Kidney (tissue), 22 donors: Measurements from ENCODE around the gene CALCOCO1. TPM values are rescaled to one million over a fixed set of nuclear protein-coding genes. Genes with fewer than 3 reads are reported as not detected.

Experiments used
- DNase-seq, 5 donors: peaks; one replicate each; pipeline ENCODE4 v3.0.0-alpha.2; 2013 to 2020
- FAIRE-seq: peaks from 2 replicates; lab custom pipeline; 2012; peaks lifted over from hg19 to GRCh38; lab: Jason Lieb, UNC
- H3K27ac ChIP-seq, 2 donors: one replicate each; pipeline ENCODE4 v1.7.0; 2013; ENCODE audit warnings: low read depth in 2 of 2, low read length in 2 of 2, inconsistent platforms in 1 of 2
- H3K27me3 ChIP-seq: one replicate; pipeline ENCODE4 v1.7.1; 2013; ENCODE audit warnings: low read length, inconsistent platforms; ENCODE audit not compliant: control insufficient read depth, insufficient read depth
- H3K36me3 ChIP-seq, 3 donors: one replicate each; pipeline versions ENCODE4 v1.7.0 to v1.7.1; 2013; ENCODE audit warnings: low read length in 3 of 3, control low read depth in 1 of 3, inconsistent platforms in 1 of 3; ENCODE audit not compliant: insufficient read depth in 3 of 3, control insufficient read depth in 2 of 3
- H3K4me1 ChIP-seq, 3 donors: one replicate each; pipeline versions ENCODE4 v1.7.0 to v1.7.1; 2013; ENCODE audit warnings: low read length in 3 of 3, inconsistent platforms in 1 of 3, low read depth in 1 of 3; ENCODE audit not compliant: control insufficient read depth in 2 of 3, insufficient read depth in 2 of 3
- H3K4me3 ChIP-seq, 3 donors: one replicate each; pipeline versions ENCODE4 v1.7.0 to v1.8.1; 2013; ENCODE audit warnings: low read length in 3 of 3, control low read depth in 1 of 3, inconsistent platforms in 1 of 3
- H3K9ac ChIP-seq, 3 donors: one replicate each; pipeline versions ENCODE4 v1.7.0 to v1.7.1; 2013; ENCODE audit warnings: low read length in 3 of 3, control low read depth in 1 of 3, inconsistent platforms in 1 of 3
- H3K9me3 ChIP-seq, 3 donors: one replicate each; pipeline versions ENCODE4 v1.7.0 to v1.7.1; 2013; ENCODE audit warnings: low read length in 3 of 3, control low read depth in 1 of 3, inconsistent platforms in 1 of 3; ENCODE audit not compliant: control insufficient read depth in 2 of 3, insufficient read depth in 1 of 3
- CTCF ChIP-seq: IDR thresholded peaks from 3 replicates; pipeline ENCODE4 v1.5.1; 2012; ENCODE audit warnings: mild to moderate bottlenecking, moderate library complexity, borderline replicate concordance; ENCODE audit not compliant: insufficient read depth; ENCODE audit errors: extremely low read depth
- intact Hi-C: fragments of 100-400 bp; cut with DNase I; formaldehyde crosslinking; loops from one replicate; pipeline ENCODE4 v1.11.1; 2022
- long read RNA-seq, 10 donors: library from polyadenylated mRNA in 1 of 10; unstranded in 1 of 10; transcript quantifications; one replicate each; pipeline ENCODE4 v2.0.0 and lab custom pipeline, GENCODE V29; 2021 to 2026
- polyA plus RNA-seq: library from polyadenylated mRNA; stranded (reverse); fragments of 350-450 nt; fragmentation: Illumina TruSeq; extraction: RNeasy Lipid Tissue Mini Kit (QIAGEN cat#74804); gene quantifications from one replicate; pipeline ENCODE4 v1.2.3, GENCODE V29; 2014; ENCODE audit warnings: low read depth, low replicate concordance; ENCODE audit not compliant: insufficient read depth
- total RNA-seq: library from RNA; stranded (reverse); fragmentation: NEBNext Ultra II Directional; extraction: Animal tissue kit (Norgen Biotek cat#: 25700); gene quantifications from one replicate; pipeline ENCODE4 v1.2.1, GENCODE V29; 2021
- donor health status: control.
- donor health status: control.
- donor health status: control.
- donor health status: control.
- donor health status: control.
- donor health status: DM: yes; HTN: yes; CAD: no.
- donor health status: Normal renal cell carcinoma (clear cell type).

Gene CALCOCO1
- total RNA-seq = 109 TPM
- 82.2 TPM for polyA plus RNA-seq
- long read RNA-seq, donor 1, partial matches to known transcripts = 6 of 17 reads
- long read RNA-seq, donor 1, other reads (novel, unspliced or antisense) = 6 of 17 reads
- long read RNA-seq, donor 2, transcript CALCOCO1-218 (15 exons, 2,291 nt) = major isoform, 7 of 22 reads
- long read RNA-seq, donor 2, partial matches to known transcripts = 11 of 22 reads
- long read RNA-seq, donor 2, other reads (novel, unspliced or antisense) = 0 of 22 reads
- long read RNA-seq, donor 3, transcript CALCOCO1-218 (15 exons, 2,291 nt) = major isoform, 12 of 30 reads
- long read RNA-seq, donor 3, partial matches to known transcripts = 15 of 30 reads
- long read RNA-seq, donor 3, other reads (novel, unspliced or antisense) = 0 of 30 reads
- long read RNA-seq, donor 4, transcript CALCOCO1-218 (15 exons, 2,291 nt) = major isoform, 8 of 21 reads
- long read RNA-seq, donor 4, partial matches to known transcripts = 11 of 21 reads
- long read RNA-seq, donor 4, other reads (novel, unspliced or antisense) = 0 of 21 reads
- long read RNA-seq, donor 5, partial matches to known transcripts = 0 of 2 reads
- long read RNA-seq, donor 5, other reads (novel, unspliced or antisense) = 0 of 2 reads
- long read RNA-seq, donor 6, partial matches to known transcripts = 0 of 2 reads
- long read RNA-seq, donor 6, other reads (novel, unspliced or antisense) = 0 of 2 reads
- long read RNA-seq, donor 7, transcript CALCOCO1-218 (15 exons, 2,291 nt) = major isoform, 10 of 30 reads
- long read RNA-seq, donor 7, partial matches to known transcripts = 7 of 30 reads
- long read RNA-seq, donor 7, other reads (novel, unspliced or antisense) = 12 of 30 reads
- long read RNA-seq, donor 8, transcript CALCOCO1-218 (15 exons, 2,291 nt) = major isoform, 6 of 18 reads
- long read RNA-seq, donor 8, partial matches to known transcripts = 11 of 18 reads
- long read RNA-seq, donor 8, other reads (novel, unspliced or antisense) = 0 of 18 reads
- long read RNA-seq, donor 9, transcript CALCOCO1-218 (15 exons, 2,291 nt) = major isoform, 6 of 13 reads
- long read RNA-seq, donor 9, partial matches to known transcripts = 6 of 13 reads
- long read RNA-seq, donor 9, other reads (novel, unspliced or antisense) = 0 of 13 reads
- long read RNA-seq, donor 10, transcript CALCOCO1-218 (15 exons, 2,291 nt) = major isoform, 6 of 15 reads
- long read RNA-seq, donor 10, partial matches to known transcripts = 7 of 15 reads
- long read RNA-seq, donor 10, other reads (novel, unspliced or antisense) = 0 of 15 reads

GRCh38 chr12:53727310-53728041, at the start of gene CALCOCO1:
TSS of gene CALCOCO1 (minus strand) at chr12:53727452. CDS start at chr12:53725242, 2,210 bp downstream.
- no peaks in the 10 kb centered on the region for H3K9me3 ChIP-seq
- H3K9ac ChIP-seq = peak within 1 kb of the TSS; percentile 77 to 98 (median 94)
- intact Hi-C loops = no loop called here
- H3K36me3 ChIP-seq = peaks cover 7 to 19% (median 11%) of the 10 kb centered on the region in 3 donors
- no peaks in the 10 kb centered on the region for H3K27me3 ChIP-seq
- peak within 1 kb of the TSS; percentile 26 to 35 for H3K27ac ChIP-seq
- no peak for TF ChIP-seq CTCF
- H3K4me3 ChIP-seq = peak within 1 kb of the TSS; percentile 96 to 98 (median 98)
- FAIRE-seq (peak; percentile 95), DNase-seq (peak; percentile 97 to 99 (median 99))
- H3K4me1 ChIP-seq = peaks cover 4 to 10% (median 4%) of the 10 kb centered on the region in 3 donors

GRCh38 chr12:53776872-53777271, 49.6 kb upstream of the CALCOCO1 start:
- DNase-seq = no peak
- no peak for TF ChIP-seq CTCF
- H3K4me1 ChIP-seq = no peaks in the 10 kb centered on the region
- H3K4me3 ChIP-seq = no peak overlapping the region
- H3K27ac ChIP-seq = no peak overlapping the region
- no peaks in the 10 kb centered on the region for H3K9me3 ChIP-seq
- H3K9ac ChIP-seq = no peak overlapping the region
- no peaks in the 10 kb centered on the region for H3K27me3 ChIP-seq
- H3K36me3 ChIP-seq = no peaks in the 10 kb centered on the region
- intact Hi-C loops = no loop called here
- no peak for FAIRE-seq

GRCh38 chr12:53775478-53776145, 48.4 kb upstream of the CALCOCO1 start:
- no peaks in the 10 kb centered on the region for H3K27me3 ChIP-seq
- no peak overlapping the region for H3K4me3 ChIP-seq

More at GRCh38 chr12:53775478-53776145, 48.4 kb upstream of the CALCOCO1 start:
- Histone ChIP-seq H3K36me3 (no peaks in the 10 kb centered on the region), H3K9me3 (no peaks in the 10 kb centered on the region), H3K27ac (no peak overlapping the region), H3K4me1 (no peaks in the 10 kb centered on the region), H3K9ac (no peak overlapping the region)
- no peak for FAIRE-seq
- intact Hi-C loops = no loop called here
- TF ChIP-seq CTCF = no peak
- DNase-seq = no peak
